K562 (cell line): ENCODE measurements around the gene CLCN6. TPM values are rescaled to one million over a fixed set of nuclear protein-coding genes. Genes with fewer than 3 reads are reported as not detected.

Experiments
- CBFB ChIP-seq: sonication (generic); formaldehyde crosslinking; IDR thresholded peaks from 2 replicates; pipeline ENCODE4 v1.4.0; 2020; ENCODE audit warnings: mild to moderate bottlenecking, missing genetic modification reagents
- CCAR2 ChIP-seq: fragments of 200-400 bp; formaldehyde crosslinking; IDR thresholded peaks from 2 replicates; pipeline ENCODE4 v1.6.1; 2017; ENCODE audit warnings: mild to moderate bottlenecking, low read depth, low read length
- CHD1 ChIP-seq: fragments of 200-600 bp; sonication (generic); IDR thresholded peaks from one replicate; pipeline ENCODE4 v1.6.1; 2012; ENCODE audit warnings: mild to moderate bottlenecking, moderate library complexity, low read length, inconsistent platforms
- CREM ChIP-seq: IDR thresholded peaks from 2 replicates; pipeline ENCODE4 v1.6.1; 2014; ENCODE audit warnings: antibody characterized with exemption, low read depth
- HDGF ChIP-seq: fragments of 450-650 bp; IDR thresholded peaks from 2 replicates; pipeline ENCODE4 v1.6.1; 2016
- HIVEP1 ChIP-seq: fragments of 250-450 bp; sonication (Bioruptor Pico); IDR thresholded peaks from 2 replicates; pipeline ENCODE4 v1.4.0; 2020; ENCODE audit warnings: mild to moderate bottlenecking
- MTF1 ChIP-seq: fragments of 250-450 bp; sonication (Bioruptor Pico); IDR thresholded peaks from 2 replicates; pipeline ENCODE4 v1.9.0; 2021; ENCODE audit warnings: moderate library complexity, mild to moderate bottlenecking, inconsistent platforms, borderline replicate concordance
- MYC ChIP-seq, 2 experiments: fragments of 250-450 bp in 1 of 2; sonication (Bioruptor Pico) in 1 of 2; IDR thresholded peaks; 2 replicates each; pipeline versions ENCODE4 v1.5.1 to v1.6.1; 2012 to 2021; ENCODE audit warnings: low read depth in 2 of 2, borderline replicate concordance in 1 of 2, improper control_type of control experiment in 1 of 2, low read length in 1 of 2, mild to moderate bottlenecking in 1 of 2, moderate library complexity in 1 of 2
- NR2C1 ChIP-seq, 2 experiments: fragments of 450-650 bp; IDR thresholded peaks; 2 replicates each; pipeline ENCODE4 v1.6.1; 2017; ENCODE audit warnings: mild to moderate bottlenecking in 2 of 2, antibody characterized with exemption in 1 of 2, inconsistent platforms in 1 of 2, missing compliant biosample characterization in 1 of 2, missing genetic modification characterization in 1 of 2
- POLR2A ChIP-seq: fragments of 450-650 bp; conservative IDR thresholded peaks from 2 replicates; pipeline ENCODE4 v1.6.1; 2016
- PPARD ChIP-seq: fragments of 250-450 bp; sonication (Bioruptor Pico); IDR thresholded peaks from 2 replicates; pipeline ENCODE4 v1.8.0; 2022; ENCODE audit warnings: inconsistent platforms, mild to moderate bottlenecking, moderate library complexity
- RAD21 ChIP-seq, 2 experiments: fragments of 250-450 bp in 1 of 2; fragments of 450-650 bp in 1 of 2; sonication (Bioruptor Pico) in 1 of 2; formaldehyde crosslinking in 1 of 2; IDR thresholded peaks in 1 of 2; conservative IDR thresholded peaks in 1 of 2; 2 replicates each; pipeline versions ENCODE4 v1.4.0 to v1.8.0; 2020 to 2022; ENCODE audit warnings: mild to moderate bottlenecking in 2 of 2, moderate library complexity in 1 of 2
- RHOXF2B ChIP-seq: fragments of 250-450 bp; sonication (Bioruptor Pico); conservative IDR thresholded peaks from 2 replicates; pipeline ENCODE4 v1.5.1; 2021
- STAT6 ChIP-seq: sonication (generic); formaldehyde crosslinking; IDR thresholded peaks from 2 replicates; pipeline ENCODE4 v1.8.1; 2023; ENCODE audit warnings: mild to moderate bottlenecking, missing genetic modification reagents
- ZNF347 ChIP-seq: fragments of 450-650 bp; formaldehyde crosslinking; IDR thresholded peaks from 2 replicates; pipeline ENCODE4 v1.4.0; 2020; ENCODE audit warnings: low read depth, mild to moderate bottlenecking, moderate library complexity
- ZNF639 ChIP-seq, 2 experiments: fragments of 200-800 bp in 1 of 2; sonication (Bioruptor generic) in 1 of 2; sonication (generic) in 1 of 2; formaldehyde crosslinking in 1 of 2; IDR thresholded peaks in 1 of 2; conservative IDR thresholded peaks in 1 of 2; 2 replicates each; pipeline versions ENCODE4 v1.5.0 to v1.6.1; 2016 to 2020; ENCODE audit warnings: missing compliant biosample characterization in 1 of 2, missing genetic modification characterization in 1 of 2, missing genetic modification reagents in 1 of 2
- polyA plus RNA-seq, 8 experiments: library from polyadenylated mRNA; depleted of rRNA in 4 of 8; stranded (reverse) in 5 of 8; unstranded in 3 of 8; fragments of >200 nt; fragmentation: Nextera tagmentation in 2 of 8; fragmentation: Illumina TruSeq in 1 of 8; extraction: Ambion mirVana in 2 of 8; extraction: Trizol in 1 of 8; gene quantifications; 2 replicates each; pipeline versions ENCODE4 v1.2.1 to v1.2.3, GENCODE V29; 2011 to 2014; ENCODE audit warnings: inconsistent platforms in 1 of 8, missing spikeins in 1 of 8
- total RNA-seq, 7 experiments: library from RNA; depleted of rRNA in 6 of 7; stranded (reverse); fragments of >200 nt in 6 of 7; fragmentation: Illumina TruSeq in 2 of 7; extraction: Trizol in 2 of 7; gene quantifications; 2 replicates each; pipeline versions ENCODE4 v1.2.1 to v1.2.3, GENCODE V29; 2011 to 2021; ENCODE audit warnings: low replicate concordance in 1 of 7
- TF ChIP-seq, protein P1 (sequence below): fragments of 250-450 bp; sonication (Bioruptor Pico); IDR thresholded peaks from 2 replicates; pipeline ENCODE4 v1.8.0; 2021; ENCODE audit warnings: moderate library complexity, mild to moderate bottlenecking, inconsistent platforms

CLCN6 gene
- total and polyA plus RNA-seq, 9 of the 15 experiments (the other 6 are each of a cell fraction or from before 2014, with no cell fraction given), result 2.0 to 21.8 (median 13.6) TPM

- TF ChIP-seq ZNF639 (CRISPR knock-in tag; conservative IDR thresholded peaks at IDR 0.05 in 1 of 2, IDR thresholded peaks at IDR 0.05 in 1 of 2), result peak in 1 of 2 experiments; percentile 68; a peak in 2 of 4 replicates
- no peak; the same call in 1 of the 2 replicates for TF ChIP-seq STAT6 (CRISPR knock-in tag)
- TF ChIP-seq HDGF, result no peak
- peak; percentile 76 for TF ChIP-seq CREM
- TF ChIP-seq POLR2A, result peak; percentile 66
- no peak for TF ChIP-seq HIVEP1
- TF ChIP-seq ZNF347, result no peak
- no peak for TF ChIP-seq MTF1 (CRISPR knock-in tag)
- no peak for TF ChIP-seq CHD1
- TF ChIP-seq CBFB (CRISPR knock-in tag), result 0 out of 2 replicates have a peak, but pooled peaks have one; percentile 58
- no peak; the same call in 1 of the 2 replicates for TF ChIP-seq RHOXF2B (CRISPR knock-in tag)
- TF ChIP-seq CCAR2, result no peak
- peak; percentile 67 to 83 for TF ChIP-seq RAD21 (CRISPR knock-in tag; conservative IDR thresholded peaks at IDR 0.05 in 1 of 2, IDR thresholded peaks at IDR 0.05 in 1 of 2)
- TF ChIP-seq, protein P1, sequence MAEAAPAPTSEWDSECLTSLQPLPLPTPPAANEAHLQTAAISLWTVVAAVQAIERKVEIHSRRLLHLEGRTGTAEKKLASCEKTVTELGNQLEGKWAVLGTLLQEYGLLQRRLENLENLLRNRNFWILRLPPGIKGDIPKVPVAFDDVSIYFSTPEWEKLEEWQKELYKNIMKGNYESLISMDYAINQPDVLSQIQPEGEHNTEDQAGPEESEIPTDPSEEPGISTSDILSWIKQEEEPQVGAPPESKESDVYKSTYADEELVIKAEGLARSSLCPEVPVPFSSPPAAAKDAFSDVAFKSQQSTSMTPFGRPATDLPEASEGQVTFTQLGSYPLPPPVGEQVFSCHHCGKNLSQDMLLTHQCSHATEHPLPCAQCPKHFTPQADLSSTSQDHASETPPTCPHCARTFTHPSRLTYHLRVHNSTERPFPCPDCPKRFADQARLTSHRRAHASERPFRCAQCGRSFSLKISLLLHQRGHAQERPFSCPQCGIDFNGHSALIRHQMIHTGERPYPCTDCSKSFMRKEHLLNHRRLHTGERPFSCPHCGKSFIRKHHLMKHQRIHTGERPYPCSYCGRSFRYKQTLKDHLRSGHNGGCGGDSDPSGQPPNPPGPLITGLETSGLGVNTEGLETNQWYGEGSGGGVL, result no peak
- no peak for TF ChIP-seq PPARD (CRISPR knock-in tag)
- TF ChIP-seq NR2C1 (IDR thresholded peaks at IDR 0.05), result peak; percentile 30; the same call in 1 of the 2 replicates
- TF ChIP-seq NR2C1 (tag; IDR thresholded peaks at IDR 0.05), result peak; percentile 25; the same call in 1 of the 2 replicates
- TF ChIP-seq MYC (IDR thresholded peaks at IDR 0.05; ENCODE audit: low read depth, low read length), result peak; percentile 69
- TF ChIP-seq MYC (CRISPR knock-in tag; IDR thresholded peaks at IDR 0.05; ENCODE audit: borderline replicate concordance, low read depth), result 0 out of 2 replicates have a peak, but pooled peaks have one; percentile 42
Observed at GRCh38 chr1:11784993-11785769, 20.8 kb upstream of the CLCN6 start (continued).
